HepG2 (cell line): ENCODE measurements around the gene CFAP92. TPM values are rescaled to one million over a fixed set of nuclear protein-coding genes. Genes with fewer than 3 reads are reported as not detected.

Source experiments
- ATF7 ChIP-seq, 2 experiments: fragments of 450-650 bp in 1 of 2; sonication (generic) in 1 of 2; formaldehyde crosslinking in 1 of 2; IDR thresholded peaks; 2 replicates each; pipeline versions ENCODE4 v1.4.0 to v1.6.1; 2016 to 2020; ENCODE audit warnings: antibody characterized with exemption in 1 of 2, mild to moderate bottlenecking in 1 of 2, missing genetic modification reagents in 1 of 2
- CCDC6 ChIP-seq: sonication (generic); formaldehyde crosslinking; IDR thresholded peaks from 2 replicates; pipeline ENCODE4 v1.8.1; 2022; ENCODE audit warnings: mild to moderate bottlenecking, missing genetic modification reagents, moderate library complexity
- MBD4 ChIP-seq: IDR thresholded peaks from 2 replicates; pipeline ENCODE4 v1.6.1; 2012; ENCODE audit warnings: low read length, inconsistent platforms, borderline replicate concordance
- NFIC ChIP-seq: IDR thresholded peaks from 2 replicates; pipeline ENCODE4 v1.6.1; 2012; ENCODE audit warnings: mild to moderate bottlenecking, low read length, inconsistent platforms
- PRMT3 ChIP-seq: sonication (generic); formaldehyde crosslinking; IDR thresholded peaks from 2 replicates; pipeline ENCODE4 v1.8.1; 2022; ENCODE audit warnings: low read depth, mild to moderate bottlenecking, moderate library complexity, missing genetic modification reagents, borderline replicate concordance
- SRSF1 ChIP-seq: fragments of 200-400 bp; formaldehyde crosslinking; optimal IDR thresholded peaks from 2 replicates; pipeline ENCODE3; 2017; ENCODE audit warnings: mild to moderate bottlenecking, low read depth, low read length, moderate library complexity
- TEAD3 ChIP-seq: optimal IDR thresholded peaks from 2 replicates; pipeline ENCODE3; 2016; ENCODE audit warnings: borderline replicate concordance
- ZC3H4 ChIP-seq: sonication (generic); formaldehyde crosslinking; IDR thresholded peaks from 2 replicates; pipeline ENCODE4 v1.4.0; 2020; ENCODE audit warnings: missing genetic modification reagents, borderline replicate concordance
- ZFP1 ChIP-seq: IDR thresholded peaks from 2 replicates; pipeline ENCODE4 v1.6.1; 2016
- ZFYVE20 ChIP-seq: sonication (generic); formaldehyde crosslinking; IDR thresholded peaks from 2 replicates; pipeline ENCODE4 v1.8.0; 2023; ENCODE audit warnings: low read depth, mild to moderate bottlenecking, moderate library complexity, missing genetic modification reagents, borderline replicate concordance
- ZNF10 ChIP-seq: sonication (generic); formaldehyde crosslinking; IDR thresholded peaks from 2 replicates; pipeline ENCODE4 v1.4.0; 2020; ENCODE audit warnings: mild to moderate bottlenecking, low read depth, missing genetic modification reagents, borderline replicate concordance
- ZNF30 ChIP-seq: sonication (generic); formaldehyde crosslinking; IDR thresholded peaks from 2 replicates; pipeline ENCODE4 v1.5.0; 2020; ENCODE audit warnings: mild to moderate bottlenecking, missing genetic modification reagents
- ZNF382 ChIP-seq: sonication (generic); formaldehyde crosslinking; IDR thresholded peaks from 2 replicates; pipeline ENCODE4 v1.5.0; 2020; ENCODE audit warnings: missing genetic modification reagents, mild to moderate bottlenecking, borderline replicate concordance
- ZNF501 ChIP-seq: sonication (generic); formaldehyde crosslinking; IDR thresholded peaks from 2 replicates; pipeline ENCODE4 v1.5.1; 2020; ENCODE audit warnings: mild to moderate bottlenecking, moderate library complexity, missing genetic modification reagents
- ZNF713 ChIP-seq: sonication (generic); formaldehyde crosslinking; IDR thresholded peaks from 2 replicates; pipeline ENCODE4 v1.4.0; 2020; ENCODE audit warnings: mild to moderate bottlenecking, missing genetic modification reagents
- ZNF749 ChIP-seq: sonication (generic); formaldehyde crosslinking; IDR thresholded peaks from 2 replicates; pipeline ENCODE4 v1.8.0; 2022; ENCODE audit warnings: mild to moderate bottlenecking, missing genetic modification reagents, moderate library complexity, borderline replicate concordance
- ZNF83 ChIP-seq: sonication (generic); formaldehyde crosslinking; IDR thresholded peaks from 2 replicates; pipeline ENCODE4 v1.4.0; 2020; ENCODE audit warnings: missing genetic modification reagents, mild to moderate bottlenecking, borderline replicate concordance
- polyA plus RNA-seq, 8 experiments: library from polyadenylated mRNA; depleted of rRNA in 3 of 8; stranded (reverse) in 7 of 8; unstranded in 1 of 8; fragments of >200 nt; fragmentation: Illumina TruSeq in 4 of 8; extraction: Trizol in 4 of 8; gene quantifications; 2 replicates each; pipeline versions ENCODE4 v1.2.1 to v1.2.3, GENCODE V29; 2011 to 2016; ENCODE audit warnings: low read depth in 4 of 8, missing spikeins in 1 of 8, mixed read lengths in 1 of 8; ENCODE audit not compliant: insufficient read depth in 1 of 8
- total RNA-seq, 5 experiments: library from RNA; depleted of rRNA; stranded (reverse); fragments of >200 nt; fragmentation: Illumina TruSeq; extraction: Trizol; gene quantifications; 2 replicates each; pipeline ENCODE4 v1.2.3, GENCODE V29; 2016; ENCODE audit warnings: low read depth in 1 of 5
- TF ChIP-seq, protein P1 (sequence below): sonication (generic); formaldehyde crosslinking; IDR thresholded peaks from 2 replicates; pipeline ENCODE4 v1.5.1; 2020; ENCODE audit warnings: mild to moderate bottlenecking, missing genetic modification reagents, borderline replicate concordance
- TF ChIP-seq, protein P2 (sequence below): sonication (generic); formaldehyde crosslinking; IDR thresholded peaks from 2 replicates; pipeline ENCODE4 v1.5.0; 2020; ENCODE audit warnings: missing genetic modification reagents
- TF ChIP-seq, protein P3 (sequence below): sonication (generic); formaldehyde crosslinking; IDR thresholded peaks from 2 replicates; pipeline ENCODE4 v1.8.0; 2022; ENCODE audit warnings: missing genetic modification reagents, mild to moderate bottlenecking, moderate library complexity, borderline replicate concordance

Gene CFAP92
- total and polyA plus RNA-seq, 2 of the 13 experiments (the other 11 are each of a cell fraction or from before 2014, with no cell fraction given), result 0.18 to 0.46 TPM

DNA sequence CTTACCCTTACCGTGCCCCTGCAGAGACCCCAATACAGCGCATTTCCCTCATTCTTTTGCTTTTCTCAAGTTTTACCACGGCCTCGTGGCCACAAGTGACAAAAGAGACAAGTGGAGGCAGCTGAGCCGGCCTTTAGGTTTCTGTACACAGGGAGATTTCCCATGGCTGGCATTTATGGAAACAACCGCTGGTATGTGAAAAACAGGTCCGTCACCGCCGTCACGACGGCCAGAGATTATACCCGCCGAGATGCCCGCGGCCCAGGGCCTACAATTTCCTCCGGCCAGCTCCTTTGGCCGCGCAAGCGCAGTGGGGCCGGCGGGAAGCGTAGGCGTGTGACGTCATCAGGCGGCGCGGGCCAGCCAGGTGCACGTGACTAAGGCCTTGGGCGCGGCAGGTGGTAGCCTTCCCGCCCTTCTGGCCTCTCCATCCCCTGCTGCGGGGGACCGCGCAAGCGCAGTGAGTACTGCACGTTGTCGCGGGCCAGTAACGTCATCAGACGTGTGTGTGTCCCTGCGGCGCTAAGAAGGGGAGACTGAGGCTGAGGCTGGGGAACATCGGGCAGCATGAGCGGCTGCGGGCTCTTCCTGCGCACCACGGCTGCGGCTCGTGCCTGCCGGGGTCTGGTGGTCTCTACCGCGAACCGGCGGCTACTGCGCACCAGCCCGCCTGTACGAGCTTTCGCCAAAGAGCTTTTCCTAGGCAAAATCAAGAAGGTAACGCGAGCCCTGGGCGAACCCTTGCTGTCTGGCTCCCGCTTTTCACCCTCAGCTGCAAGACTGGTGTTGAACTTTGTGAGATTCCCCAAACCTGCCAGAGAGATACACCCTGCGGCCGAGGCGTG is 114.5 kb downstream of the CFAP92 start, which contains the start of gene ACAD9 (continued):
- TF ChIP-seq, protein P1, sequence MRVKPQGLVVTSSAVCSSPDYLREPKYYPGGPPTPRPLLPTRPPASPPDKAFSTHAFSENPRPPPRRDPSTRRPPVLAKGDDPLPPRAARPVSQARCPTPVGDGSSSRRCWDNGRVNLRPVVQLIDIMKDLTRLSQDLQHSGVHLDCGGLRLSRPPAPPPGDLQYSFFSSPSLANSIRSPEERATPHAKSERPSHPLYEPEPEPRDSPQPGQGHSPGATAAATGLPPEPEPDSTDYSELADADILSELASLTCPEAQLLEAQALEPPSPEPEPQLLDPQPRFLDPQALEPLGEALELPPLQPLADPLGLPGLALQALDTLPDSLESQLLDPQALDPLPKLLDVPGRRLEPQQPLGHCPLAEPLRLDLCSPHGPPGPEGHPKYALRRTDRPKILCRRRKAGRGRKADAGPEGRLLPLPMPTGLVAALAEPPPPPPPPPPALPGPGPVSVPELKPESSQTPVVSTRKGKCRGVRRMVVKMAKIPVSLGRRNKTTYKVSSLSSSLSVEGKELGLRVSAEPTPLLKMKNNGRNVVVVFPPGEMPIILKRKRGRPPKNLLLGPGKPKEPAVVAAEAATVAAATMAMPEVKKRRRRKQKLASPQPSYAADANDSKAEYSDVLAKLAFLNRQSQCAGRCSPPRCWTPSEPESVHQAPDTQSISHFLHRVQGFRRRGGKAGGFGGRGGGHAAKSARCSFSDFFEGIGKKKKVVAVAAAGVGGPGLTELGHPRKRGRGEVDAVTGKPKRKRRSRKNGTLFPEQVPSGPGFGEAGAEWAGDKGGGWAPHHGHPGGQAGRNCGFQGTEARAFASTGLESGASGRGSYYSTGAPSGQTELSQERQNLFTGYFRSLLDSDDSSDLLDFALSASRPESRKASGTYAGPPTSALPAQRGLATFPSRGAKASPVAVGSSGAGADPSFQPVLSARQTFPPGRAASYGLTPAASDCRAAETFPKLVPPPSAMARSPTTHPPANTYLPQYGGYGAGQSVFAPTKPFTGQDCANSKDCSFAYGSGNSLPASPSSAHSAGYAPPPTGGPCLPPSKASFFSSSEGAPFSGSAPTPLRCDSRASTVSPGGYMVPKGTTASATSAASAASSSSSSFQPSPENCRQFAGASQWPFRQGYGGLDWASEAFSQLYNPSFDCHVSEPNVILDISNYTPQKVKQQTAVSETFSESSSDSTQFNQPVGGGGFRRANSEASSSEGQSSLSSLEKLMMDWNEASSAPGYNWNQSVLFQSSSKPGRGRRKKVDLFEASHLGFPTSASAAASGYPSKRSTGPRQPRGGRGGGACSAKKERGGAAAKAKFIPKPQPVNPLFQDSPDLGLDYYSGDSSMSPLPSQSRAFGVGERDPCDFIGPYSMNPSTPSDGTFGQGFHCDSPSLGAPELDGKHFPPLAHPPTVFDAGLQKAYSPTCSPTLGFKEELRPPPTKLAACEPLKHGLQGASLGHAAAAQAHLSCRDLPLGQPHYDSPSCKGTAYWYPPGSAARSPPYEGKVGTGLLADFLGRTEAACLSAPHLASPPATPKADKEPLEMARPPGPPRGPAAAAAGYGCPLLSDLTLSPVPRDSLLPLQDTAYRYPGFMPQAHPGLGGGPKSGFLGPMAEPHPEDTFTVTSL, result peak; percentile 63; the same call in 1 of the 2 replicates
- TF ChIP-seq ZNF30 (CRISPR knock-in tag) (0 out of 2 replicates have a peak, but pooled peaks have one; percentile 62), TEAD3 (peak; percentile 72), SRSF1 (no peak), ZNF713 (CRISPR knock-in tag) (0 out of 2 replicates have a peak, but pooled peaks have one; percentile 69), ATF7 (IDR thresholded peaks at IDR 0.05) (peak; percentile 99), ATF7 (CRISPR knock-in tag; IDR thresholded peaks at IDR 0.05) (peak; percentile 94; the same call in 1 of the 2 replicates), ZNF749 (CRISPR knock-in tag) (peak; percentile 99), ZFP1 (CRISPR knock-in tag) (peak; percentile 91; the same call in 1 of the 2 replicates), PRMT3 (CRISPR knock-in tag) (no peak), CCDC6 (CRISPR knock-in tag) (peak; percentile 89), NFIC (no peak), ZNF83 (CRISPR knock-in tag) (peak; percentile 92), ZFYVE20 (no peak), MBD4 (no peak), ZNF382 (no peak), ZNF501 (CRISPR knock-in tag) (peak; percentile 86), ZC3H4 (CRISPR knock-in tag) (no peak; the same call in 1 of the 2 replicates), ZNF10 (CRISPR knock-in tag) (no peak)
- TF ChIP-seq, protein P2, sequence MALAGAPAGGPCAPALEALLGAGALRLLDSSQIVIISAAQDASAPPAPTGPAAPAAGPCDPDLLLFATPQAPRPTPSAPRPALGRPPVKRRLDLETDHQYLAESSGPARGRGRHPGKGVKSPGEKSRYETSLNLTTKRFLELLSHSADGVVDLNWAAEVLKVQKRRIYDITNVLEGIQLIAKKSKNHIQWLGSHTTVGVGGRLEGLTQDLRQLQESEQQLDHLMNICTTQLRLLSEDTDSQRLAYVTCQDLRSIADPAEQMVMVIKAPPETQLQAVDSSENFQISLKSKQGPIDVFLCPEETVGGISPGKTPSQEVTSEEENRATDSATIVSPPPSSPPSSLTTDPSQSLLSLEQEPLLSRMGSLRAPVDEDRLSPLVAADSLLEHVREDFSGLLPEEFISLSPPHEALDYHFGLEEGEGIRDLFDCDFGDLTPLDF (CRISPR knock-in tag), result peak; percentile 100
- TF ChIP-seq, protein P3, sequence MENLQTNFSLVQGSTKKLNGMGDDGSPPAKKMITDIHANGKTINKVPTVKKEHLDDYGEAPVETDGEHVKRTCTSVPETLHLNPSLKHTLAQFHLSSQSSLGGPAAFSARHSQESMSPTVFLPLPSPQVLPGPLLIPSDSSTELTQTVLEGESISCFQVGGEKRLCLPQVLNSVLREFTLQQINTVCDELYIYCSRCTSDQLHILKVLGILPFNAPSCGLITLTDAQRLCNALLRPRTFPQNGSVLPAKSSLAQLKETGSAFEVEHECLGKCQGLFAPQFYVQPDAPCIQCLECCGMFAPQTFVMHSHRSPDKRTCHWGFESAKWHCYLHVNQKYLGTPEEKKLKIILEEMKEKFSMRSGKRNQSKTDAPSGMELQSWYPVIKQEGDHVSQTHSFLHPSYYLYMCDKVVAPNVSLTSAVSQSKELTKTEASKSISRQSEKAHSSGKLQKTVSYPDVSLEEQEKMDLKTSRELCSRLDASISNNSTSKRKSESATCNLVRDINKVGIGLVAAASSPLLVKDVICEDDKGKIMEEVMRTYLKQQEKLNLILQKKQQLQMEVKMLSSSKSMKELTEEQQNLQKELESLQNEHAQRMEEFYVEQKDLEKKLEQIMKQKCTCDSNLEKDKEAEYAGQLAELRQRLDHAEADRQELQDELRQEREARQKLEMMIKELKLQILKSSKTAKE (CRISPR knock-in tag), result 0 out of 2 replicates have a peak, but pooled peaks have one; percentile 15
